NOMO-1 treated with DMSO at 0.1 percent for 48 hours (cell line): ENCODE results near the gene SLC16A3.

Experiments
- DNase-seq: peaks from one replicate; lab custom pipeline; 2025; ENCODE audit not compliant: unreplicated experiment; lab: John Stamatoyannopoulos, UW

Gene SLC16A3

DNA sequence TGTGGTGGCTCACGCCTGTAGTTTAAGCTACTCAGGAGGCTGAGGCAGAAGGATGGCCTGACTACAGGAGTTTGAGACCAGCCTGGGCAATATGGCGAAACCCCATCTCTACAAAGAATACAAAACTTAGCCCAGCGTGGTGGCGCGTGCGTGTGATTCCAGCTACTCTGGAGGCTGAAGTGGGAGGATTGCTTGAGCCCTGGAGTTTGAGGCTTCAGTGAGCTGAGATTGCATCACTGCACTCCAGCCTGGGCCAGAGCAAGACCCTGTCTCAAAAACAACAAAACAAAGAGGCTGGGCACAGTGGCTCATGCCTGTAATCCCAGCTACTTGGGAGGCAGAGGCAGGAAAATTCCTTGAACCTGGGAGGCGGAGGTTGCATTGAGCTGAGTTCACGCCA, 51.7 kb downstream of the SLC16A3 start:
- no peak for DNase-seq

DNA sequence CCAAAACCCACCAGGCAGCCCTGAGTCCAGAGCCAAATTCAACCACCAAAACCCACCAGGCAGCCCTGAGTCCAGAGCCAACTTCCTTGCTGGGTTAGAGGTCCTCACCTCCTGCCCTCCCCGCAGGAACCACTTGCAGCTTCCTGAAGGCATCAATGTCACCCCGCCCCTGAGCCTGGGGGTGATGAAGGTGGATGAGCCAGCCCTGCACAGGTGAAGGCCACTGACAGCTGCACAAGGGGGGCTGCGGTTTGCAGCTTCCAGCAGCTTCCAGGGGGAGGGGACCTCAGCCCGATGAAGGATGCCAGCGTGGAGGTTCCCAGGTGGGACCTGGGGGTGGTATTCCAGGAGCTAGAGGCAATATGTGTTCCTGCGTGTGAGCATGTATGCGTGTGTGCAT, 52.2 kb downstream of the SLC16A3 start:
- DNase-seq: no peak

DNA sequence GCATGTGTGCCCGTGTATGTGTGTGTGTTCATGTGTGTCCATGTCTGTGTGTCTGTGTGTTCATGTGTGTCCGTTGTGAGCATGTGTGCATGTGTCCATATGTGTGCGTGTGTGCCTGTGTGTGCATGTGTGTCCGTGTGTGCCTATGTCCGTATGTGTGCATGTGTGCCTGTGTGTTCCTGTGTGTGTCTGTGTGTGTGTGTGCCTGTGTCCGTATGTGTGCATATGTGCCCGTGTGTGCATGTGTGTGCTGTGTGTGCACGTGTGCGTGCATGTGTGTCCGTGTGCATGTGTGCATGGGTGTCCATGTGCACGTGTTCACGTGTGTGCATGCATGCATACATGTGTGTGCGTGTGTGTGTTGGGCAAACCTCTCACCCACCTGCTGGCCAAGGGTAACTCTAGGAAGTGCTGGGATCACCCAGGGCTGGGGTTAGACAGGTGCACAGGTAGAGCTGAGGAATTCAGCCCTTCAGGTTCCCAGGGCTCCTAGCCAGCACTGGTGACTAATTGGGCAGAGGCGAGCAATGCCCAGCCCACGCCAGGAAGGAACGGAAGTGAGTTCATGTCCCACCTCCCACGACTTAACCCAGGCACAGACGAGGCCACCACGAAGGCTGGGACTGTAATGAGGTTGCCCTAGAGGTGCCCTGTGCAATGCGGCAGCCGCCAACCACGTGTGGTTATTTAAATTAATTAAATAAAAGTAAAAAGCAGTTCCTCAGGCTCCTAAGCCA, 52.8 kb downstream of the SLC16A3 start:
- no peak for DNase-seq

DNA sequence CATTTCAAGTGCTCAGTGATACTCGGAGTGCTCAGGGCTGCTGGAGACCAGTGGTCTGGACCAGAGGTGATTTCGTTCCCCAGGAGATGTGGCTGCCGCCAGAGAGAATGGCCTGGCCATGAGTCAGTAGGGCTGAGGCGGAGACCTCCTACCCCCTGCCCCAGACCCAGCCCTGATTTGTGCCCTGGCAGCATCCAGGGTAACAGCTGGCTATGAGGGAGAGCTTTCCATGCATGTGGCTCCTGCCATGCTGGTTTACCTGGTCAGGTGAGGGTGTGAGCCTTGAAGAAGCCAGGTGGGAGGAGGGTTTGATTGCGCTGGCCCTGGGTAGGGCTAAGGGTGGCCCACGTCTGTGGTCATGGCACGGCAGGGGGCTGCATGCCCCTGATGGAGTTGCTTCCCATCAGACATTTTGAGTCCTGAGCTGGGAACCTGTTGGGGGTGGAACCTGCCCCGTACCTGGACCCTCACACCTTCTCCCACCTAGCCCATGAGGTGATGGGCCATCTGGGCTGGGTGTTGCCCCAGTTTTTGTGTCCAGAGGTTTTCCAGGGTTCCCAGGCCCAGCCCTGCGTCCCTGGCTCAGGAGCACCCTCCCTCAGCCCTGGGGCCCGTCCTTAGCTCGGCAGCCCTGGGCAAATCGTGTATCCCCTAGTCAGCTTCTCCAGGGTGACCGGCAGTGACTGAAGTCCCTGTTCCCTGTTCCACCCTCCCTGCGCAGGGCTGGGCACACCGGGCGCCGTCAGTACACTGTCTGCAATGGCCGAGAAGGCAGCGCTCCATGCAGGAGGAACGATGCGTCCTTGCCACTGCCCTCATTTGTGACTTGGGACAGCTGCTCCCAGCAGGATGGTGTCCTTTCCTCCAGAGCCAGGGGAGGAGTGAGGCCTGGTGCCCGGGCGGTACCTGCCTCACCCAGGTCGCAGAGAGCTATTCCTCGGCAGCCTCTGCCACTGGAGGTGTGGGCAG, 53.7 kb downstream of the SLC16A3 start:
- DNase-seq: no peak

DNA sequence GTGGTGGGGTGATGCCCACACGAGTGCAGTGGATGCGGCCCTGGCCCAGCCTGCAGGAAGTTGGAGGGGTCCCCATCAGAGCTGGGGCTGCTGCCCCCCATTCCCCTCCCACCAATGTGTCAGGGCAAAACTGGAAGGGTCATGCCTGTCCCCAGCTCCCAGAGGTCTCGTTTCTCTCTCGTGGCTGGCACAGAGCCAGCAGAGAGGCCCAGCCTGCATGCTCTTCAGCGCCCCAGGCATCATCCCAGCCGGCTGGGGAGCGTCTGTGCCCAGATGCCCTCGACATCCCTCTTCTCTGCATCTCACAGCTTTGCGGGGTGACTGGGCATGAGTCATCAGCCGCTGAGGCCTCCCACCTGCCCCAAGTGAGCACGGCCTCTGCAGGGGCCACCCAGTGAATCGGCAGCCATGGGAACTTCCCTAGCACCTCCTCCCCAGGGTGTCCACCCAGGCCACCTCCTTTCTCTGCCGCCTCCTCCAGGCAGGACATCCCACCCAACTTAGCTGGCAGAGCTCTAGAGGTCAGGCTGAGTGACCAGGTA, 54.4 kb downstream of the SLC16A3 start:
- DNase-seq: peak; percentile 7

DNA sequence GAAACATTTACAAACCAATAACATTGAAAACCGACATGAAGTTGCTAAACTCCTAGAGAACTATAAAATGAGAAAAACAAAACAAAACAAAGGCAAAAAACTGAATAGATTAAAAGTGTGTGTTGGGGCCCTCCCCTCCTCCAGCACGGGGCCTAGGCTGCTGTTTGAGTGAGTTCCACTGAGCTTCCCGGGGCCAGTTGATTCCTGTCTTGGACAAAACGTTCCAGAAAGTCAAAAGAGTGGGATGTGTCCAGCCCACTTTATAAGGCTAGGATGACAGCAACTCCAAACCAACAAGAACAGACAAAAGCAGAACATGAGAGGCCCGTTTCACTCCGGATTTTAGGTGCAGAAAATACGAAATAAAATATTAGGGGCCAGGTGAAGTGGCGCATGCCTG, 56.3 kb downstream of the SLC16A3 start:
- DNase-seq: no peak

DNA sequence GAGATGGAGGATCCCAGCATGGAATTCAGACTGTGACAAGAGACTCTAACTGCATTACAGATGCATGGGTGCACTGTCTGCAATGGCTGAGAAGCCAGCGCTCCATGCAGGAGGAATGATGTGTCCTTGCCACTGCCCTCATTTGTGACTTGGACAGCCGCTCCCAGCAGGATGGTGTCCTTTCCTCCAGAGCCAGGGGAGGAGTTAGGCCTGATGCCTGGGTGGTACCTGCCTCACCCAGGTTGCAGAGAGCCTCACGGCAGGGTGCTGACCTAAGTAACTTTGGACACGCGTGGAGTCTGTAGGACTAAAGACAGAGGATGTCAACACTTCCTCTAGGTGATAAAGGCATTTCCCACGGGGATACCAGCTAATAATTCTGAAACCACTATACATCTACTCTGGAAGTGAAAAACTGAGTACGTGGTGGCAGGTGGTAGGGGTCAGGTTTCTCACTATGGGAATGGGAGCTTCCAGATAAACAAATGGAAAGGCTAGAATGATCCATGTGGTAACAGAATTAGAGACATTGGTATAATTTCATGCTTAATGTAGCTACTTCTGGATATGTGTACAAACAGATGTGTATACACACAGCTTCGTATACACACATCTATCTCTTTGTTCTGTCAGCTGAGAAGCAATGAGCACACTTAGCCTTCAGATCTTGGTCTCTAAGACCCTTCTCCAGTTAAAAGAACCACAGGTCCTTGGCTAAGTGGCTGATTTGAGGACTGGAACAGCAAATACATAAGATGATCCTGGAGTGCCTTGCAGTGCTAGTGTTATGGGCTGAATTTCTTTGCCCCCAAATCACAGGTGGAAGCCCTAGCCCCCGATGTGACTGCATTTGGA, 58.4 kb downstream of the SLC16A3 start:
- DNase-seq: no peak

DNA sequence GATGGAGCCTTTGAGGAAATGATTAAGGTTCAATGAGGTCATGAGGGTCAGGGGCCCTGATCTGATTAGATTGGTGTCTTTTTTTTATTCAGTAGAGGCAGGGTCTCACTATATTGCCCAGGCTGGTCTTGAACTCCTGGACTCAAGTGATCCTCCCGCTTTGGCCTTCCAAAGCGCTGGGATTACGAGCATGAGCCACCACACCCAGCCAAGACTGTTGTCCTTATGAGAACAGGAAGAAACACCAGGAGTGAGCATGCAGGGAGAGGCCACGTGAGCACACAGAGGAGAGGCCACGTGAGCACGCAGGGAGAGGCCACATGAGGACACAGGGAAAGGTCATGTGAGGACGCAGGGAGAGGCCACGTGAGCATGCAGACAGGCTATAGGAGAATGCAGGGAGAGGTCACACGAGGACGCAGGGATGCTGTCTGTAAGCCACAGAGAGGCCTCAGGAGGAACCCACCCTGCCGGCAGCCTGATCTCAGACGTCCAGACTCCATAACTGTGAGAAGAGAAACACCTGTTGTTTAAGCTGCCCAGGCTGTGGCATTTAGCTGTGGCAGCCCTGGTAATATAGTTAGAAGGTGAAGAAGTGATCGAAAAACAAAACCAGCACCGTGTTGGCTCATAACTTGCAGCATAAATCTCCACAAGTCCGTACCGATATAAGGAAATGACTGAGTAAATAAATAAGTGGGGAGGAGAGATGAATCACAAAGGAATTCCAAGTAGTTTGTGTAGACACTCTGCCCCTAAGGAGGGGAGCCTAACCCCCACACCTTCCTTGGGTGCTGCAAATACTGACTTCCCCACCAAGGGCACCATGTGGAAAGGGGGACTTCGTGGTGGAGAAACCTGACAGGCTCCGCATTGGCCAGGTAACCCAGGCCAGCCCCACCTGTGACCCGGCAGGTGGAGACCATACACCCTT, 59.3 kb downstream of the SLC16A3 start:
- DNase-seq: peak; percentile 87
